ENCODE results near the gene PRRT1.
A peak's percentile ranks its signal among the peaks of the same experiment; 100 is the strongest.

The PRRT1 gene

DNA sequence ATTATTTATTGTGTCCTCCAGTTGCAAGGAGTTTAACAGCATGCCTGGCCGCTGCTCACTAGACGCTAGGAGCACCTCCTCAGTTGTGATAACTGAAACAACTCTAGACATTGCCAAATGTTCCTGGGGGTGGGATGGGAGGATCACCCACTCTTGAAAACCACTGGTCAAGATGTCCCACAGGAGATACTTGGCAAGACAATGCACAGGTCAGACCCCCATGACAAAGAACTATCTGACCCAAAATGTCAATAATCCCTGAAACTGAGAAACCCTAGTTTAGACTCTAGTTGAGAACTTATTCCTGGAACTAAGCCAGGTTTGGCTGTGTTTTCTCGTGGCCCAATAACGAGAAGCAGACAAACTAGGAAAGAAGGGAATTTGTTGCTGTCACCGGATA, 12.1 kb downstream of the PRRT1 start:
- no peak overlapping the region for H3K4me3 ChIP-seq (ENCODE audit: low read length)
- no peaks in the 10 kb centered on the region for H3K4me1 ChIP-seq (ENCODE audit: control insufficient read depth, insufficient read depth, low read length)
- H3K36me3 ChIP-seq (ENCODE audit: insufficient read depth, low read length): no peaks in the 10 kb centered on the region
- H3K27me3 ChIP-seq (ENCODE audit: control insufficient read depth, insufficient read depth, low read length): peaks cover 26% of the 10 kb centered on the region
- H3K9ac ChIP-seq (ENCODE audit: low read depth, low read length): no peak overlapping the region
- no peak overlapping the region for H3K4me2 ChIP-seq (ENCODE audit: low read length)
- H3K9me3 ChIP-seq (replicated peaks; ENCODE audit: low read length): no peaks in the 10 kb centered on the region

DNA sequence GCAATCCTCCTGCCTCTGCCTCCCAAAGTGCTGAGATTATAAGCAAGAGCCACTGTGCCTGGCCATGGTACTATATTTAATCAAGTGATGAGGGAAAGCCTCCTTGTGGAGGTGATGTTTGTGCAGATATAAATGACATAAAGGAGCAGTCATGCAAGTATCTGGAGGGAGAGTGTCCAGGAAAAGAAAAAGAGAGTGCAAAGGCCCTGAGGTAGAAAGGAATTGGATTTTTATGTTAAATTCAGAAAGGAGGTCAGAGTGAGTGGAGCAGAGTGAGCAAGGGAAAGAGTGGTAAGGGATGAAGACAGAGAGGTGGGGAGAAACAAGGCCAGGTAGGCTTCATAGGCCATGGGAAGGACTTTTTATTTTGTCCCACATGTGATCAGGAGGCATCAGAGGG, 14.3 kb downstream of the PRRT1 start:
- no peak overlapping the region for H3K4me2 ChIP-seq (ENCODE audit: low read length)
- no peaks in the 10 kb centered on the region for H3K9me3 ChIP-seq (replicated peaks; ENCODE audit: low read length)
- H3K4me3 ChIP-seq (ENCODE audit: low read length): no peak overlapping the region
- H3K36me3 ChIP-seq (ENCODE audit: insufficient read depth, low read length): no peaks in the 10 kb centered on the region
- no peak overlapping the region for H3K9ac ChIP-seq (ENCODE audit: low read depth, low read length)
- H3K4me1 ChIP-seq (ENCODE audit: control insufficient read depth, insufficient read depth, low read length): no peaks in the 10 kb centered on the region
- peaks cover 28% of the 10 kb centered on the region for H3K27me3 ChIP-seq (ENCODE audit: control insufficient read depth, insufficient read depth, low read length)

DNA sequence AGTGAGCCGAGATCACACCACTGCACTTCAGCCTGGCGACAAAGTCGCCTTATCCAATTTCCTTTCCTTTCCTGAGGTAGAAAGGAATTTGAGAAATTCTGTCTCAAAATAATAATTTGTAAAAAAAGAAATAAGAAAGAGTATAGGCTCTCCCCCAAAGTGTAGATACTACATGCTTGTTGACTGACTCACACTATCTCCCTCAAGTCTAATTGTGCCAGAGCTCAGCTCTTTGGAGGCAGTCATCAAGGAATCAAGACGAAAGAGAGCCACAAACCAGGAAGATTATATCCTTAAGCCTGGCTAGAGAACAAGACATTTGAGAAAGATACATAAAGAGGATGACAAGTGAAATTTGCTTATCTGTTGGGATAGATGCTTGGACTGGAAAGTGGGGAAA, 18.0 kb downstream of the PRRT1 start:
- Histone ChIP-seq H3K4me3 (ENCODE audit: low read length) (no peak overlapping the region), H3K4me1 (ENCODE audit: control insufficient read depth, insufficient read depth, low read length) (peaks cover 10% of the 10 kb centered on the region), H3K36me3 (ENCODE audit: insufficient read depth, low read length) (no peaks in the 10 kb centered on the region), H3K9ac (ENCODE audit: low read depth, low read length) (no peak overlapping the region), H3K27me3 (ENCODE audit: control insufficient read depth, insufficient read depth, low read length) (peaks cover 18% of the 10 kb centered on the region), H3K4me2 (ENCODE audit: low read length) (no peak overlapping the region), H3K9me3 (replicated peaks; ENCODE audit: low read length) (no peaks in the 10 kb centered on the region)

DNA sequence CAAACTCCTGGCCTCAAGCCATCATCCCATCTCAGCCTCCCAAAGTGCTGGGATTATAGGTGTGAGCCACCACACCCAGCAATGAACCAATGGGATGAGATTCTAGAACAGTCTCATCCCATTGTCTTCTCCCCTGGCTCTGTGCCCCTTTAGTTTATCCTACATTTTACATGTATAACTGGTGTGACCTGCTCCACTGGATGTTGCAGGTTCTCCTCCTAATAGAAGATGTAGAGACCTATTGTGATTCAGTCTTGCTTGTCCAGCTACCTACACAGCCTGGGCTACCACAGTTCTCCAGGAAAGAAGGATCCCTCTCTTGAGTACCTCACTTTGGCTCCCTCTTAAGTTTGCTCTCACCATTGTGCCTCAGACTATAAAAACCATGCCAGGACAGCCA, 19.6 kb downstream of the PRRT1 start:
- Histone ChIP-seq H3K4me3 (ENCODE audit: low read length) (no peak overlapping the region), H3K4me2 (ENCODE audit: low read length) (no peak overlapping the region), H3K9me3 (replicated peaks; ENCODE audit: low read length) (no peaks in the 10 kb centered on the region), H3K4me1 (ENCODE audit: control insufficient read depth, insufficient read depth, low read length) (peaks cover 19% of the 10 kb centered on the region), H3K9ac (ENCODE audit: low read depth, low read length) (no peak overlapping the region), H3K36me3 (ENCODE audit: insufficient read depth, low read length) (peaks cover 2% of the 10 kb centered on the region), H3K27me3 (ENCODE audit: control insufficient read depth, insufficient read depth, low read length) (peaks cover 14% of the 10 kb centered on the region)

DNA sequence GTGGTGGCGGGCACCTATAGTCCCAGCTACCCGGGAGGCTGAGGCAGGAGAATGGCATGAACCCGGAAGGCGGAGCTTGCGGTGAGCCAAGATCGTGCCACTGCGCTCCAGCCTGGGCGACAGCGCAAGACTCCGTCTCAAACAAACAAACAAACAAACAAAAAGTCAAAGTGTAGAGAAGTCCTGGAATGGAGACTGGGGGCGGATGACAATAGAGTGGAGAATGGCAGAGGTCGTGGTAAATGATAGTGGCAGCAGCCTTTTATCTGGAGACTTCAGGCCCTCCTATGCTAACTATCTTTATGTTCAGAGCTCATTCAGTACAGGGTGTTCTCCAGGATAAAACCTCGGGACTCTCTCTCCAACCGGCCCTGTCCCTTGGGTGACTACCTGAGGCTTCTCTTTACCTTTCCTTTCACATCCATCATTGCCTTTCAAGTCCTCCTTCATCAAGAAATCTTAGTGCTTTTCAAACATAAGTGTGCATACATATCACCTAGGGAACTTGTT, 20.2 kb downstream of the PRRT1 start:
- H3K4me3 ChIP-seq (ENCODE audit: low read length): no peak overlapping the region
- H3K9ac ChIP-seq (ENCODE audit: low read depth, low read length): no peak overlapping the region
- H3K36me3 ChIP-seq (ENCODE audit: insufficient read depth, low read length): peaks cover 2% of the 10 kb centered on the region
- H3K27me3 ChIP-seq (ENCODE audit: control insufficient read depth, insufficient read depth, low read length): peaks cover 14% of the 10 kb centered on the region
- no peaks in the 10 kb centered on the region for H3K9me3 ChIP-seq (replicated peaks; ENCODE audit: low read length)
- peaks cover 24% of the 10 kb centered on the region for H3K4me1 ChIP-seq (ENCODE audit: control insufficient read depth, insufficient read depth, low read length)
- H3K4me2 ChIP-seq (ENCODE audit: low read length): no peak overlapping the region

DNA sequence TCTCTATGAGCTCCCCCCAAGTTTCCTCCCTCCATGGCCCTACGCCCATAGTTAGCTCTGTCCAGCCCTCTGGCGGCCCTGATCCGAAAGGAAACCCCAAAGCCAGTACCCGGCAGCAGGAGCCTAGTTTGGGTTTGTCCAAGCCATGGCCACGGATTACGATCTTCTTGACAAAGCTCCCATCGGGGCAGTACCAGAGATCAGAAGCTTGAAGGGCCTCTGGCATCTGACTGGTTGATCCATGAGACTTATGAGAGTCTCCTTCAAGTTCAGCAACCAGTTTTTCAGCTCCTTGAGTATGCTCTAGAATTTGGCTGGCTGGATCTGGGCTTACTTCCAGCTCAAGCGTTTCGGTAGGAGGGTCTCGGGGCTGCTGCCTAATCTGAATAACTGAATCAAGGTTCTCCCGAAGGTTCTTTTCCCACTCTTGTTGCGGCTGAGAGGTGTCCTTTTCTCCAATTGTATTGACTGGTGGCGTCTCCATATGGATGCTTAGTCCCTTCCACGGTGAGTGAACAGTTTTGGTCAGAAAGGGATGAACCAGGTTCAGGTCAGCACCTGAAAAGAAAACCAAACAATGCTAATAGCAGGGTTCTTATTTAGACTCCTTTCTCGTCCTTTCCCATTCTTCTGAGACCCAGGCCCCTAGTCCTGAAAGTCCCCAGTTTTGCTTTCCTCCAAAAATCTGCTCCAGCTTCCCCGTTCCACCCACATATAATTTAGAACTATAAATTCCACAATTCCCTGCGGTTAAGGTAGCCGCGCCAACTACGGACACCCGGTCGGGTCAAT, 22.2 kb downstream of the PRRT1 start:
- H3K4me3 ChIP-seq (ENCODE audit: low read length): peak overlapping the region; percentile 86
- H3K9me3 ChIP-seq (replicated peaks; ENCODE audit: low read length): no peaks in the 10 kb centered on the region
- H3K9ac ChIP-seq (ENCODE audit: low read depth, low read length): peak overlapping the region; percentile 83
- peak overlapping the region; percentile 96 for H3K4me2 ChIP-seq (ENCODE audit: low read length)
- H3K27me3 ChIP-seq (ENCODE audit: control insufficient read depth, insufficient read depth, low read length): peaks cover 4% of the 10 kb centered on the region
- peaks cover 24% of the 10 kb centered on the region for H3K4me1 ChIP-seq (ENCODE audit: control insufficient read depth, insufficient read depth, low read length)
- peaks cover 14% of the 10 kb centered on the region for H3K36me3 ChIP-seq (ENCODE audit: insufficient read depth, low read length)

DNA sequence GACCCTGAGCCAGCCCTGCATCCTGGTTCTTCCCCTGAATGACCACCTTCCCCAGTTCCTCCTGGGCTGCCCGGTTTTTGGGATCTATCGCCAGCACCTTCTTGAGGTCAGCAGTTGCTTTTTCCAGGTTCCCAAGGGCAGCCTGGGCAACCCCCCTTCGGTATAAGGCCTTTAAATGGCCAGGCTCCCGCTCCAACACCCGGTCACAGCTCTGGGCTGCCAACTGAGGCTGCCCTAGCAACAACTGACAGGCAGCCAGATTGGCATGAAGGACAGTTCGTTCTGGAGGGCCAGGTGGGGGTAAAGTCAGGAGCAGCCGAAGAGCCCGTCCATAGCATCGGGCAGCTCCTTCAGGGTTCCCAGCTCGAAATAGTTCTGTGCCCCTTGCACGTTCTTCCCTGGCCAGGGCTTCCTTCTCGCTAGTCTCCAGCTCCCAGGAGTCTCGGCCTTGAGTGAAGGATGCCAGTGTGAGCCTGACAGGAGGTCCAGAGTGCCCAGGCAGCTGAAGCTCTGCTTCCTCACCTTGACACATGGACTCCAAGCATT, 22.9 kb downstream of the PRRT1 start:
- H3K9ac ChIP-seq (ENCODE audit: low read depth, low read length): peak overlapping the region; percentile 8

DNA sequence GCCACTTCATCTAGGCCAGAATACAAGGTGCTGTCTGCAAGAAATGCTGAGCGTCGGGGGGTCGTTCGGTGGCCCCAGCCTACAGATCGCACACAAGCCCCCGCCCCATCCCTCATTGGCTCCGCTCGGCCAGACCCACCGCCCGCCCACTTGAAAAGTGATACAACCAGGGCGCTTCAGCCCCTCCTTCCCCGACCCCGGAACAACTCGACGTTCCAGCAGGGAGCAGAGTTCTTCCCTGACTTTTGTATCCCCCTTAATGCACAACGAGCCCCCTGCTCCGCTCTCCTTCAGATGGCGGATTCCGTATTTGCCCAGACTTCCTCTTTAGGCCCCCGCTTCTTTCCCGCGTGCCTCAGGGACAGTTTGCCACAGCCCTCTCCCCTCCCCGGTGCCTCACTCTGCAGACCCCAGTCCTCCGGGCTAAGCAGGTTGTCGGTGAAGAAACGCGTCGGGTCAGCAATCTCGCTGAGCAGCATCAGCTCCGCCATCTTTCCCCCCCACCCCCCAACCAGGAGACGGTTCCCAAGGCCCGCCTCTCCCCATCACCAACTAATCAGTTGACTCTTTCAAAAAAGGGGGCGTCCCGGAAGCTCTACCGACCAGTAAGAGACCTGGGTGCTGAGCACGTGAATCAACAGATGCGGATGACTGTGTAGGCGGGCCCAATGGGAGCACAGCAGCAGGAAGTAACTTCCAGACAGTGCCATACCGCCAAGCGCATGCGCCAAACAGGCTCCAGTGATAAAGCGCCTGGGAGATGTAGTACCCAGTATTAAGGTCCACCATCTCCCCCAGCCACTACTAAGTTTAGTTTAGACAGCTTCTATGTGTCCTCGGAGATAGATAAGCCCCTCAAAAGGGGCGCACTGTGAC, 23.8 kb downstream of the PRRT1 start, which contains the start of gene ATF6B:
TSS of gene ATF6B (minus strand) at position 530 of the 876 bp plus-strand sequence. CDS start at position 491, 39 bp downstream.
- Histone ChIP-seq H3K27me3 (ENCODE audit: control insufficient read depth, insufficient read depth, low read length) (no peaks in the 10 kb centered on the region), H3K4me3 (ENCODE audit: low read length) (peak within 1 kb of the TSS; percentile 98), H3K4me1 (ENCODE audit: control insufficient read depth, insufficient read depth, low read length) (peaks cover 24% of the 10 kb centered on the region), H3K9ac (ENCODE audit: low read depth, low read length) (peak within 1 kb of the TSS; percentile 98), H3K36me3 (ENCODE audit: insufficient read depth, low read length) (peaks cover 23% of the 10 kb centered on the region), H3K4me2 (ENCODE audit: low read length) (peak within 1 kb of the TSS; percentile 97), H3K9me3 (replicated peaks; ENCODE audit: low read length) (no peaks in the 10 kb centered on the region)

More for the DNA sequence above, 22.9 kb downstream of the PRRT1 start:
- H3K36me3 ChIP-seq (ENCODE audit: insufficient read depth, low read length): peaks cover 20% of the 10 kb centered on the region
- peaks cover under 1% of the 10 kb centered on the region for H3K27me3 ChIP-seq (ENCODE audit: control insufficient read depth, insufficient read depth, low read length)
- no peaks in the 10 kb centered on the region for H3K9me3 ChIP-seq (replicated peaks; ENCODE audit: low read length)
- peak overlapping the region; percentile 86 for H3K4me3 ChIP-seq (ENCODE audit: low read length)
- H3K4me1 ChIP-seq (ENCODE audit: control insufficient read depth, insufficient read depth, low read length): peaks cover 24% of the 10 kb centered on the region
- H3K4me2 ChIP-seq (ENCODE audit: low read length): peak overlapping the region; percentile 96

DNA sequence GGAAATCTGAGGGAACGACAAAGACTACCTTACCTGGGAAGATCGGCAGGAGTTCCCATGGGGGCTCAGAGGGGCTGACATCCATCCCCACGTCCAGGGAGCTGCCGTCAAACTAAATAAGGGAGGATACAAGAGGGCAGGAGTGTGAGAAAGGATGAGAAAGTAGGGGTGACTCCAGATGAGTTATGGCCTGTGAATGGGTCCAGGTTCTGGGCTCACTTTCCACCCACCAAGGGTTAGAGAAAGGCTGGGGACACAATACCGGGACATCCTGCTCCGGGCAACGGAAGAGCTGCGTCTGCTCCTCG, 24.4 kb downstream of the PRRT1 start:
- Histone ChIP-seq H3K9me3 (replicated peaks; ENCODE audit: low read length) (no peaks in the 10 kb centered on the region), H3K4me3 (ENCODE audit: low read length) (peak overlapping the region; percentile 98), H3K4me2 (ENCODE audit: low read length) (peak overlapping the region; percentile 97), H3K36me3 (ENCODE audit: insufficient read depth, low read length) (peaks cover 23% of the 10 kb centered on the region), H3K27me3 (ENCODE audit: control insufficient read depth, insufficient read depth, low read length) (no peaks in the 10 kb centered on the region), H3K4me1 (ENCODE audit: control insufficient read depth, insufficient read depth, low read length) (peaks cover 24% of the 10 kb centered on the region), H3K9ac (ENCODE audit: low read depth, low read length) (peak overlapping the region; percentile 98)

DNA sequence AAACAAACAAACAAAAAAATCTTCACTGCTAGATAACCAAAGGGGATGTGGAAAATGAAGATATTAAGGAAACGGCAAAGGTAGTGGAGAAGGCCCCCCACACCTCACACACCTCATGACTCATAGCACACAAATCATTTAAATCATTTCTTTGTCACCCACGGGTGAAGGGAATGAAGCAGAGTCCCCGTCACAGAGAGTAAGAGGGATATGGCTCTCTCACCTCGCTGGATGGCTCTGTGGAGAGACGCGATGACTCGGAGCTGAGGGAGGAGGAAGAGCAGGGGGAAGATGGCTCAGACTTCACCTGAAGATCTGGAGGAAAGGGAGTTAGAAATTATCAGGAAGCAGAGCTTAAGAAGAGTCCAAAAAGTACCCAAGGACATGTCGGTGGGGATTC, 24.9 kb downstream of the PRRT1 start:
- peak overlapping the region; percentile 98 for H3K4me3 ChIP-seq (ENCODE audit: low read length)
- H3K9me3 ChIP-seq (replicated peaks; ENCODE audit: low read length): no peaks in the 10 kb centered on the region
- peak overlapping the region; percentile 97 for H3K4me2 ChIP-seq (ENCODE audit: low read length)
- peaks cover 27% of the 10 kb centered on the region for H3K36me3 ChIP-seq (ENCODE audit: insufficient read depth, low read length)
- no peaks in the 10 kb centered on the region for H3K27me3 ChIP-seq (ENCODE audit: control insufficient read depth, insufficient read depth, low read length)
- peaks cover 24% of the 10 kb centered on the region for H3K4me1 ChIP-seq (ENCODE audit: control insufficient read depth, insufficient read depth, low read length)
- peak overlapping the region; percentile 98 for H3K9ac ChIP-seq (ENCODE audit: low read depth, low read length)

DNA sequence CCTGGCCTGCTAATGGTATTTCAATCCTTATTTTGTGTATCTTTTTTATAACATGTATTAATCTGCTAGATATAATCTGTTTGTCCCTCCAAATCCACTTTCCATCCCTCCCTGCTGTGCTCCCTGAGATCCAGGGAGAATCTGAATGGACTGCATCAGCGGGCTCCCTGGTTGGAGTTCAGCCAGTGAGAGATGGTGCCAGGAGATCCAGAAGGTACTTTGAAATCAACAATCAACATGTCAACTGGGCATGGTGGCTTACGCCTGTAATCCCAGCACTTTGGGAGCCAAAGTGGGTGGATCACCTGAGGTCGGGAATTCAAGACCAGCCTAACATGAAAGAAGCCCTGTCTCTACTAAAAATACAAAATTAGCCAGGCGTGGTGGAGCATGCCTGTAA, 28.1 kb downstream of the PRRT1 start:
- H3K9ac ChIP-seq (ENCODE audit: low read depth, low read length): no peak overlapping the region
- no peak overlapping the region for H3K4me3 ChIP-seq (ENCODE audit: low read length)
- no peaks in the 10 kb centered on the region for H3K9me3 ChIP-seq (replicated peaks; ENCODE audit: low read length)
- H3K27me3 ChIP-seq (ENCODE audit: control insufficient read depth, insufficient read depth, low read length): no peaks in the 10 kb centered on the region
- no peak overlapping the region for H3K4me2 ChIP-seq (ENCODE audit: low read length)
- peaks cover 17% of the 10 kb centered on the region for H3K4me1 ChIP-seq (ENCODE audit: control insufficient read depth, insufficient read depth, low read length)
- H3K36me3 ChIP-seq (ENCODE audit: insufficient read depth, low read length): peaks cover 44% of the 10 kb centered on the region
